ENCODE data around the gene FOXR1. TPM values are rescaled to one million over a fixed set of nuclear protein-coding genes. Genes with fewer than 3 reads are reported as not detected.
A peak's percentile ranks its signal among the peaks of the same experiment; 100 is the strongest.
"Not testable (repeated sequence)": the region's sequence is repeated elsewhere in the genome, so short reads cannot be mapped to it uniquely, and the experiment has no call there.

The FOXR1 gene
- total and polyA plus RNA-seq, 4 donors = not detected

DNA sequence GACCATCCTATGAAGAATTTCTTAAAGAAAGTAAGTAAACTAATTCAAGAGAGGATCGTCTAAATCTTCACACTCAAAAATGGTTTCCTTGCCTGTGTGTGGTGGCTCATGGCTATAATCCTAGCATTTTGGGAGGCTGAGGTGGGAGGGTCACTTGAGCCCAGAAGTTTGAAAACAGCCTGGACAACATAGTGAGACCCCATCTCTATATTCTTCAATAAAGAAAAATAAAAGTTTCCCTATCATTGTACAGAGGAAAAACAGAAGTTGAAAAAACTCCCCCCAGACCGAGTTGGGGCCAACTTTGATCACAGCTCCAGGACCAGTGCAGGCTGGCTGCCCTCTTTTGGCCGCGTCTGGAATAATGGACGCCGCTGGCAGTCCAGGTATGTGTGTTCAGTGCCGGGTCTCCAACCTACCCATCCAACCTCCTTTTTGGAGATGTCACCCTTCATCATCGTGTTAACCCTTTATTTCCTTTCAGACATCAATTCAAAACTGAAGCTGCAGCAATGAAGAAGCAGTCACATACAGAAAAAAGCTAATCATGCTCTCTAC, 43.6 kb downstream of the FOXR1 start:
- no peaks in the 10 kb centered on the region for H3K9me3 ChIP-seq (ENCODE audit: control insufficient read depth in 4 of 4, insufficient read depth in 3 of 4, low read length in 3 of 4)
- H3K27ac ChIP-seq (ENCODE audit: low read depth in 1 of 2, low read length in 1 of 2) = no peak overlapping the region
- no peaks in the 10 kb centered on the region for H3K27me3 ChIP-seq (ENCODE audit: control insufficient read depth in 3 of 3, insufficient read depth in 3 of 3, low read length in 2 of 3)
- H3K4me1 ChIP-seq (ENCODE audit: control insufficient read depth in 5 of 5, insufficient read depth in 5 of 5, low read length in 5 of 5) = peaks cover 5 to 18% (median 8%) of the 10 kb centered on the region in 5 donors
- TF ChIP-seq, protein P1, sequence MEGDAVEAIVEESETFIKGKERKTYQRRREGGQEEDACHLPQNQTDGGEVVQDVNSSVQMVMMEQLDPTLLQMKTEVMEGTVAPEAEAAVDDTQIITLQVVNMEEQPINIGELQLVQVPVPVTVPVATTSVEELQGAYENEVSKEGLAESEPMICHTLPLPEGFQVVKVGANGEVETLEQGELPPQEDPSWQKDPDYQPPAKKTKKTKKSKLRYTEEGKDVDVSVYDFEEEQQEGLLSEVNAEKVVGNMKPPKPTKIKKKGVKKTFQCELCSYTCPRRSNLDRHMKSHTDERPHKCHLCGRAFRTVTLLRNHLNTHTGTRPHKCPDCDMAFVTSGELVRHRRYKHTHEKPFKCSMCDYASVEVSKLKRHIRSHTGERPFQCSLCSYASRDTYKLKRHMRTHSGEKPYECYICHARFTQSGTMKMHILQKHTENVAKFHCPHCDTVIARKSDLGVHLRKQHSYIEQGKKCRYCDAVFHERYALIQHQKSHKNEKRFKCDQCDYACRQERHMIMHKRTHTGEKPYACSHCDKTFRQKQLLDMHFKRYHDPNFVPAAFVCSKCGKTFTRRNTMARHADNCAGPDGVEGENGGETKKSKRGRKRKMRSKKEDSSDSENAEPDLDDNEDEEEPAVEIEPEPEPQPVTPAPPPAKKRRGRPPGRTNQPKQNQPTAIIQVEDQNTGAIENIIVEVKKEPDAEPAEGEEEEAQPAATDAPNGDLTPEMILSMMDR (IDR thresholded peaks at IDR 0.05; ENCODE audit: control extremely low read depth, extremely low read depth) = no peak
- peaks cover 4 to 53% (median 33%) of the 10 kb centered on the region in 4 donors for H3K36me3 ChIP-seq (ENCODE audit: control insufficient read depth in 4 of 4, insufficient read depth in 4 of 4, low read length in 4 of 4)
- WGBS, 2 donors = 68 to 81% methylated on average over 8 of the region's 8 CpGs
- no peak overlapping the region for H3K4me3 ChIP-seq
- ATAC-seq (ENCODE audit: insufficient read depth, low FRiP score) (no peak), DNase-seq (no peak)
- no peak overlapping the region for H3K9ac ChIP-seq (ENCODE audit: insufficient read depth in 1 of 2, low read length in 2 of 2)

DNA sequence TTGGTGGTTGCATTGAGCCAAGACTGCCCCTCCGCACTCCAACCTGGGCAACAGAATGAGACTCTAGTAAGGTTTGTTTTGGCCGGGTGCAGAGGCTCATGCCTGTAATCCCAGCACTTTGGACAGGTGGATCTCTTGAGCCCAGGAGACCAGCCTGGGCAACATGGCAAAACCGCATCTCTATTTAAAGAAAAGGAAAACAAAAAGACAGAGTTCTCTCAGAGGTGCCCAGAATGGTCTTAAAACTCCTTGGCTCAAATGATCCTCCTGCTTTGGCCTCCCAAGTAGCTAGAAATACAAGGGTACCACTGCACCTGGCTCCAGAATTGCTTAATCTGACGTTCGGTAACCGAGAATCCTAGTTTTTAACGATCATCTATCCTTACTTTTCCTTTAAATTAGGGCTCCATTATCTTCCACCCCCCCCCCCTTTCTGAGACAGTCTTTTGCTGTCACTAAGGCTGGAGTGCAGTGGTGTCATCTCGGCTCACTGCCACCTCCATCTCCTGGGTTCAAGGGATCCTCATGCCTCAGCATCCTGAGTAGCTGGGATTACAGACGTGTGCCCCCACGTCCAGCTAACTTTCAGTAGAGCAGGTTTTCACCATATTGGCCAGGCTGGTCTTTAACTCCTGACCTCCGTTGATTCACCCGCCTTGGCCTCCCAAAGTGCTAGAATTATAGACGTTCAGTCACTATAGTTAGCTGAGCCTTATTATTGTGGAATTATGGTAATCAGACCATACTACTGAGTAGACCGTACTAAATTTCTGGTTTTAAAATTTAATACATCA, 44.9 kb downstream of the FOXR1 start:
- peaks cover 5 to 19% (median 9%) of the 10 kb centered on the region in 5 donors for H3K4me1 ChIP-seq (ENCODE audit: control insufficient read depth in 5 of 5, insufficient read depth in 5 of 5, low read length in 5 of 5)
- no peak overlapping the region for H3K9ac ChIP-seq (ENCODE audit: insufficient read depth in 1 of 2, low read length in 2 of 2)
- peaks cover 7 to 50% (median 31%) of the 10 kb centered on the region in 4 donors for H3K36me3 ChIP-seq (ENCODE audit: control insufficient read depth in 4 of 4, insufficient read depth in 4 of 4, low read length in 4 of 4)
- DNase-seq (no peak), ATAC-seq (ENCODE audit: insufficient read depth, low FRiP score) (no peak)
- TF ChIP-seq, protein P1 (IDR thresholded peaks at IDR 0.05; ENCODE audit: control extremely low read depth, extremely low read depth) = no peak
- 80 to 84% methylated on average over 14 of the region's 14 CpGs for WGBS, 2 donors
- H3K9me3 ChIP-seq (ENCODE audit: control insufficient read depth in 4 of 4, insufficient read depth in 3 of 4, low read length in 3 of 4) = no peaks in the 10 kb centered on the region
- no peak overlapping the region for H3K27ac ChIP-seq (ENCODE audit: low read depth in 1 of 2, low read length in 1 of 2)
- H3K27me3 ChIP-seq (ENCODE audit: control insufficient read depth in 3 of 3, insufficient read depth in 3 of 3, low read length in 2 of 3) = no peaks in the 10 kb centered on the region
- no peak overlapping the region for H3K4me3 ChIP-seq

DNA sequence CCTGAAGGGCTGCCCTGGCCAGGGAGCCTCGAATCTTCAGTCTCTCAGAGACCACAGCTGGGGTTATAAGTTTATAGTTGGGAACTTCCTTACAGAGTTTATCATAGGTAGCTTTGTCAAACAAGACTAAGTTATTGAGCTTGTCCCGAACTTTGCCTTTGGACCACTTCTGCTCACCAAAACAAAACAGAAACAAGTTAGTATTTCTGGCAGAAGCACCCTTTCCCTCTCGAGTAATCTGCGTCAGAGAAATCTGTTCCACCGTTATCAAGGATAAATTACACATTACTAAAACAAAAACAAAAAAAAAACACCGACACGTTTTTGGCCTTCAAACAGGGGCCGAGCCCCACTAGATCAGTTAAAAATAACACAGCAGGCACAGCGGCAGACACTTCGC, 45.8 kb downstream of the FOXR1 start:
- H3K36me3 ChIP-seq (ENCODE audit: control insufficient read depth in 4 of 4, insufficient read depth in 4 of 4, low read length in 4 of 4) = peaks cover 13 to 54% (median 27%) of the 10 kb centered on the region in 4 donors
- peak overlapping the region in 1 of 2 donors; percentile 76 for H3K27ac ChIP-seq (ENCODE audit: low read depth in 1 of 2, low read length in 1 of 2)
- WGBS, 2 donors = 1 to 2% methylated on average over 10 of the region's 10 CpGs
- H3K4me3 ChIP-seq = peak overlapping the region; percentile 86
- not testable (repeated sequence) for H3K9me3 ChIP-seq (ENCODE audit: control insufficient read depth in 4 of 4, insufficient read depth in 3 of 4, low read length in 3 of 4); ATAC-seq (ENCODE audit: insufficient read depth, low FRiP score); H3K27me3 ChIP-seq (ENCODE audit: control insufficient read depth in 3 of 3, insufficient read depth in 3 of 3, low read length in 2 of 3); DNase-seq
- H3K9ac ChIP-seq (ENCODE audit: insufficient read depth in 1 of 2, low read length in 2 of 2) = peak overlapping the region; percentile 74 to 90
- H3K4me1 ChIP-seq (ENCODE audit: control insufficient read depth in 5 of 5, insufficient read depth in 5 of 5, low read length in 5 of 5) = peaks cover 5 to 19% (median 9%) of the 10 kb centered on the region in 5 donors

Measured in lung (tissue), 12 donors.